ENCODE results near the gene DOP1B. TPM values are rescaled to one million over a fixed set of nuclear protein-coding genes. Genes with fewer than 3 reads are reported as not detected.

Gene DOP1B
- total and polyA plus RNA-seq, 7 experiments from 2014 or later, result 3.8 to 34.0 (median 13.1) TPM

GRCh38 chr21:36205962-36206361 lies 49.3 kb downstream of the DOP1B start:
- H3K4me3 ChIP-seq (ENCODE audit: low read length), result no peak overlapping the region
- H3K27me3 ChIP-seq (ENCODE audit: control insufficient read depth in 2 of 2, insufficient read depth in 2 of 2, low read length in 2 of 2), result no peaks in the 10 kb centered on the region
- no peaks in the 10 kb centered on the region for H3K9me3 ChIP-seq (ENCODE audit: control insufficient read depth in 2 of 3, low read length in 3 of 3)
- H3K4me1 ChIP-seq (ENCODE audit: control insufficient read depth in 2 of 2, insufficient read depth in 2 of 2, low read length in 2 of 2), result no peaks in the 10 kb centered on the region
- H3K36me3 Mint-ChIP-seq, result peaks cover 3 to 22% (median 8%) of the 10 kb centered on the region in 5 donors
- H3K27me3 Mint-ChIP-seq, result no peaks in the 10 kb centered on the region
- peaks cover 1 to 36% (median 8%) of the 10 kb centered on the region in 7 donors for H3K4me1 Mint-ChIP-seq
- ChIA-PET POLR2A (no interaction called here), CTCF (no interaction called here)
- H3K36me3 ChIP-seq (ENCODE audit: control insufficient read depth in 2 of 3, insufficient read depth in 3 of 3, low read length in 3 of 3), result peaks cover 0 to 5% (median 0%) of the 10 kb centered on the region in 3 experiments
- H3K9me3 Mint-ChIP-seq, result no peaks in the 10 kb centered on the region
- H3K27ac Mint-ChIP-seq, result no peak overlapping the region
- H3K4me3 Mint-ChIP-seq, result no peak overlapping the region
- H3K27ac ChIP-seq (ENCODE audit: low read depth, low read length), result no peak overlapping the region
- ATAC-seq, result no peak
- intact Hi-C loops (cut with micrococcal nuclease), result loop anchor here in 1 of 2 donors (5.0 kb wide), 1 partner anchor 34 kb away; no protein-coding TSS in a partner anchor
- DNase-seq, result no peak

Other genes starting within 250 kb of the DOP1B start
- gene SETD4, start 96.3 kb upstream of the DOP1B start, total RNA-seq, result 10 to 100 TPM; 17.1 to 31.5 (median 20.9) TPM
- 10 to 100 TPM in 1 of 2 donors, 1 to 10 TPM in 1; 6.7 to 14.0 TPM for gene SETD4, start 96.3 kb upstream of the DOP1B start, polyA plus RNA-seq
- 10 to 100 TPM in 3 of 5 experiments, 1 to 10 TPM in 2; 6.0 to 51.1 (median 22.1) TPM for gene CBR1, start 86.8 kb upstream of the DOP1B start, total RNA-seq
- 10 to 100 TPM; 54.9 to 59.7 TPM for gene CBR1, start 86.8 kb upstream of the DOP1B start, polyA plus RNA-seq
- gene CBR3, start 21.7 kb upstream of the DOP1B start, total RNA-seq, result 10 to 100 TPM in 1 of 5 experiments, 1 to 10 TPM in 4; 1.3 to 22.5 (median 5.8) TPM
- 1 to 10 TPM; 5.0 to 5.6 TPM for gene CBR3, start 21.7 kb upstream of the DOP1B start, polyA plus RNA-seq
- 100 to 1,000 TPM in 2 of 5 experiments, 10 to 100 TPM in 3; 48.2 to 123 (median 62.0) TPM for gene MORC3, start 163.4 kb downstream of the DOP1B start, total RNA-seq
- gene MORC3, start 163.4 kb downstream of the DOP1B start, polyA plus RNA-seq, result 10 to 100 TPM; 29.3 to 54.9 TPM
- 10 to 100 TPM in 1 of 5 experiments, 1 to 10 TPM in 4; 1.5 to 21.4 (median 4.0) TPM for gene CHAF1B, start 228.6 kb downstream of the DOP1B start, total RNA-seq
- gene CHAF1B, start 228.6 kb downstream of the DOP1B start, polyA plus RNA-seq, result 1 to 10 TPM in 1 of 2 donors, under 1 TPM in 1; 0.61 to 1.9 TPM